Superior temporal gyrus (tissue), 1 donor: ENCODE measurements around the gene ZNF772.

Experiments used
- DNase-seq: peaks from one replicate; pipeline ENCODE4 v3.0.0-alpha.2; 2016; ENCODE audit errors: extremely low spot score

Gene ZNF772

GRCh38 chr19:57435062-57435978, 42.0 kb downstream of the ZNF772 start, which contains the start of gene ZNF749:
Gene ZNF749, plus strand, starts transcription at chr19:57435325. Its CDS starts 254 bp downstream, at chr19:57435579.
- peak; percentile 100 for DNase-seq

GRCh38 chr19:57434386-57435061, 42.8 kb downstream of the ZNF772 start:
- no peak for DNase-seq

GRCh38 chr19:57421037-57421436, 56.3 kb downstream of the ZNF772 start:
- no peak for DNase-seq

- DNase-seq = no peak
Observed at GRCh38 chr19:57419439-57419838, 57.9 kb downstream of the ZNF772 start.
